ENCODE data around the gene ACAA1.
"Not testable (repeated sequence)": the region's sequence is repeated elsewhere in the genome, so short reads cannot be mapped to it uniquely, and the experiment has no call there.

ACAA1 gene

GRCh38 chr3:38136777-38137614 is at the start of gene ACAA1:
Gene ACAA1 (minus strand): TSS chr3:38137127. CDS start chr3:38137035, 92 bp downstream.
- DNase-seq (ENCODE audit: low read depth) = peak; percentile 96

GRCh38 chr3:38177181-38177580 is 40.3 kb upstream of the ACAA1 start:
- no peak for DNase-seq (ENCODE audit: low read depth)

GRCh38 chr3:38173834-38174418 is 37.0 kb upstream of the ACAA1 start:
- DNase-seq (ENCODE audit: low read depth) = no peak

- no peak for DNase-seq (ENCODE audit: low read depth)
These were observed 34.7 kb upstream of the ACAA1 start for GRCh38 chr3:38171622-38172021.

- DNase-seq (ENCODE audit: low read depth) = no peak
These were observed 33.8 kb upstream of the ACAA1 start for GRCh38 chr3:38170722-38171121.

- DNase-seq (ENCODE audit: low read depth) = no peak
These were observed 32.0 kb upstream of the ACAA1 start for GRCh38 chr3:38169027-38169317.

- no peak for DNase-seq (ENCODE audit: low read depth)
These were observed 31.5 kb upstream of the ACAA1 start for GRCh38 chr3:38168151-38169026.

- no peak for DNase-seq (ENCODE audit: low read depth)
These were observed 30.7 kb upstream of the ACAA1 start for GRCh38 chr3:38167591-38167990.

GRCh38 chr3:38165722-38166387 is 28.9 kb upstream of the ACAA1 start:
- peak; percentile 23 for DNase-seq (ENCODE audit: low read depth)

- peak; percentile 97 for DNase-seq (ENCODE audit: low read depth)
These were observed 28.2 kb upstream of the ACAA1 start, which contains the start of gene OXSR1 for GRCh38 chr3:38164952-38165721. Gene OXSR1 (plus strand): TSS chr3:38165537. CDS start chr3:38165877, 340 bp downstream.

- no peak for DNase-seq (ENCODE audit: low read depth)
These were observed 27.7 kb upstream of the ACAA1 start for GRCh38 chr3:38164643-38164951.

- no peak for DNase-seq (ENCODE audit: low read depth)
These were observed 27.1 kb upstream of the ACAA1 start for GRCh38 chr3:38163841-38164642.

GRCh38 chr3:38163117-38163840 is 26.4 kb upstream of the ACAA1 start:
- no peak for DNase-seq (ENCODE audit: low read depth)

- not testable (repeated sequence) for DNase-seq (ENCODE audit: low read depth)
These were observed 23.8 kb upstream of the ACAA1 start for GRCh38 chr3:38160704-38161103.

- DNase-seq (ENCODE audit: low read depth) = no peak
These were observed 21.5 kb upstream of the ACAA1 start for GRCh38 chr3:38158472-38158871.

GRCh38 chr3:38157595-38157994 is 20.7 kb upstream of the ACAA1 start:
- no peak for DNase-seq (ENCODE audit: low read depth)

GRCh38 chr3:38157117-38157516 is 20.2 kb upstream of the ACAA1 start:
- no peak for DNase-seq (ENCODE audit: low read depth)

GRCh38 chr3:38155825-38156224 is 18.9 kb upstream of the ACAA1 start:
- no peak for DNase-seq (ENCODE audit: low read depth)

GRCh38 chr3:38154625-38155255 is 17.8 kb upstream of the ACAA1 start:
- DNase-seq (ENCODE audit: low read depth) = no peak
